SK-N-SH treated with all-trans-retinoic acid at 6 μM for 48 hours (cell line): ENCODE results near the gene GBE1.

Experiments
- ARNTL ChIP-seq: fragments of 450-650 bp; formaldehyde crosslinking; IDR thresholded peaks from 2 replicates; pipeline ENCODE4 v1.5.0; 2020; ENCODE audit warnings: low read depth, mild to moderate bottlenecking, moderate library complexity, borderline replicate concordance
- CREB5 ChIP-seq: fragments of 250-450 bp; sonication (Bioruptor Pico); IDR thresholded peaks from 2 replicates; pipeline ENCODE4 v1.5.1; 2020; ENCODE audit warnings: low read depth, mild to moderate bottlenecking, moderate library complexity
- GLIS3 ChIP-seq: fragments of 250-450 bp; sonication (Bioruptor Pico); IDR thresholded peaks from 2 replicates; pipeline ENCODE4 v1.5.0; 2020; ENCODE audit warnings: mild to moderate bottlenecking, moderate library complexity
- OSR1 ChIP-seq: fragments of 250-450 bp; sonication (Bioruptor Pico); IDR thresholded peaks from 2 replicates; pipeline ENCODE4 v1.8.0; 2022; ENCODE audit warnings: moderate library complexity, mild to moderate bottlenecking, inconsistent platforms
- PATZ1 ChIP-seq: fragments of 250-450 bp; sonication (Bioruptor Pico); IDR thresholded peaks from 2 replicates; pipeline ENCODE4 v1.8.0; 2020; ENCODE audit warnings: mild to moderate bottlenecking, moderate library complexity, borderline replicate concordance
- PPARA ChIP-seq: fragments of 250-450 bp; sonication (Bioruptor Pico); IDR thresholded peaks from 2 replicates; pipeline ENCODE4 v1.5.0; 2020; ENCODE audit warnings: mild to moderate bottlenecking, borderline replicate concordance
- RARB ChIP-seq: fragments of 250-450 bp; sonication (Bioruptor Pico); IDR thresholded peaks from 2 replicates; pipeline ENCODE4 v1.8.0; 2021; ENCODE audit warnings: mild to moderate bottlenecking, moderate library complexity
- SNAI2 ChIP-seq: fragments of 250-450 bp; sonication (Bioruptor Pico); IDR thresholded peaks from 2 replicates; pipeline ENCODE4 v1.5.0; 2020; ENCODE audit warnings: mild to moderate bottlenecking, moderate library complexity
- TOX ChIP-seq: fragments of 250-450 bp; sonication (Bioruptor Pico); IDR thresholded peaks from 2 replicates; pipeline ENCODE4 v1.8.0; 2021; ENCODE audit warnings: mild to moderate bottlenecking, moderate library complexity, borderline replicate concordance
- ZFP30 ChIP-seq: fragments of 450-650 bp; formaldehyde crosslinking; IDR thresholded peaks from 2 replicates; pipeline ENCODE4 v1.5.0; 2022; ENCODE audit warnings: mild to moderate bottlenecking, moderate library complexity
- ZNF70 ChIP-seq: fragments of 450-650 bp; formaldehyde crosslinking; IDR thresholded peaks from 2 replicates; pipeline ENCODE4 v1.5.0; 2020; ENCODE audit warnings: mild to moderate bottlenecking, moderate library complexity

- TF ChIP-seq GLIS3 (CRISPR knock-in tag) = no peak
- no peak for TF ChIP-seq TOX
- TF ChIP-seq PPARA = no peak
- TF ChIP-seq ZNF70 (CRISPR knock-in tag) = no peak
- TF ChIP-seq SNAI2 = no peak
- no peak for TF ChIP-seq ARNTL (CRISPR knock-in tag)
- TF ChIP-seq PATZ1 (CRISPR knock-in tag) = no peak
- TF ChIP-seq CREB5 = no peak
- no peak for TF ChIP-seq RARB (CRISPR knock-in tag)
- no peak for TF ChIP-seq OSR1 (CRISPR knock-in tag)
- TF ChIP-seq ZFP30 (CRISPR knock-in tag) = no peak
Measured at GRCh38 chr3:81770710-81771109, 9.3 kb upstream of the GBE1 start.
